H1 (cell line): ENCODE results near the gene PIGX. TPM values are rescaled to one million over a fixed set of nuclear protein-coding genes. Genes with fewer than 3 reads are reported as not detected.

ENCODE experiments used
- CTCF ChIA-PET: fragments of 300-600 bp; sonication (Branson Sonifier 250); formaldehyde crosslinking; loops from one replicate; lab custom pipeline; 2021; ENCODE audit not compliant: partially characterized antibody; lab: Charles Lee
- POLR2A ChIA-PET: fragments of 300-600 bp; sonication (Branson Sonifier 250); formaldehyde crosslinking; loops from one replicate; lab custom pipeline; 2021; ENCODE audit warnings: inconsistent platforms; ENCODE audit not compliant: partially characterized antibody; lab: Charles Lee
- DNase-seq, 2 experiments: peaks; one replicate each; pipeline versions ENCODE4 v3.0.0 to v3.0.0-alpha.2; 2010 to 2022; ENCODE audit warnings: low spot score in 2 of 2, low read depth in 1 of 2, mixed read lengths in 1 of 2
- FAIRE-seq: peaks from 2 replicates; lab custom pipeline; 2011; peaks lifted over from hg19 to GRCh38; lab: Jason Lieb, UNC
- H2AFZ ChIP-seq: 2 replicates; pipeline ENCODE4 v1.8.1; 2012; ENCODE audit warnings: low read length, inconsistent platforms
- H2AK5ac ChIP-seq: 2 replicates; pipeline ENCODE4 v1.6.1; 2013; ENCODE audit warnings: low read depth, low read length
- H2BK120ac ChIP-seq: replicated peaks from 2 replicates; pipeline ENCODE3; 2013; ENCODE audit warnings: low read depth, low read length, inconsistent platforms
- H2BK12ac ChIP-seq: 2 replicates; pipeline ENCODE4 v1.6.1; 2013; ENCODE audit warnings: low read depth, low read length
- H2BK15ac ChIP-seq: 2 replicates; pipeline ENCODE4 v1.6.1; 2013; ENCODE audit warnings: low read length
- H2BK20ac ChIP-seq: 2 replicates; pipeline ENCODE4 v1.6.1; 2013; ENCODE audit warnings: low read length
- H2BK5ac ChIP-seq: 2 replicates; pipeline ENCODE4 v1.6.1; 2013; ENCODE audit warnings: low read depth, low read length
- H3K14ac ChIP-seq: 2 replicates; pipeline ENCODE4 v1.6.1; 2013; ENCODE audit warnings: inconsistent platforms; ENCODE audit not compliant: insufficient read length
- H3K18ac ChIP-seq: 2 replicates; pipeline ENCODE4 v1.6.1; 2013; ENCODE audit warnings: low read length; ENCODE audit errors: extremely low read depth
- H3K23ac ChIP-seq: 2 replicates; pipeline ENCODE4 v1.6.1; 2013; ENCODE audit warnings: inconsistent platforms; ENCODE audit not compliant: insufficient read length
- H3K23me2 ChIP-seq: 2 replicates; pipeline ENCODE4 v1.6.1; 2013; ENCODE audit warnings: low read depth, low read length
- H3K27ac ChIP-seq: 2 replicates; pipeline ENCODE4 v1.6.1; 2011; ENCODE audit warnings: low read depth, low read length, inconsistent platforms
- H3K27me3 ChIP-seq, 4 experiments: replicated peaks in 1 of 4; 1 replicate in 1 of 4; 2 replicates in 3 of 4; pipeline versions ENCODE4 v1.6.1 to v1.8.1; 2011 to 2013; ENCODE audit warnings: low read length in 3 of 4, mild to moderate bottlenecking in 3 of 4, inconsistent platforms in 2 of 4, mixed read lengths in 2 of 4, moderate library complexity in 1 of 4; ENCODE audit not compliant: control insufficient read depth in 3 of 4, insufficient read depth in 3 of 4; ENCODE audit errors: extremely low read depth in 1 of 4
- H3K36me3 ChIP-seq, 4 experiments: 2 replicates each; pipeline versions ENCODE4 v1.6.1 to v1.8.1; 2011 to 2013; ENCODE audit warnings: mild to moderate bottlenecking in 4 of 4, low read length in 3 of 4, moderate library complexity in 2 of 4, control low read depth in 1 of 4, inconsistent platforms in 1 of 4; ENCODE audit not compliant: insufficient read depth in 4 of 4, control insufficient read depth in 2 of 4
- H3K4ac ChIP-seq: replicated peaks from 2 replicates; pipeline ENCODE3; 2013; ENCODE audit warnings: low read length, low read depth, mixed read lengths, inconsistent platforms; ENCODE audit not compliant: insufficient read length
- H3K4me1 ChIP-seq, 4 experiments: replicated peaks in 1 of 4; 1 replicate in 1 of 4; 2 replicates in 3 of 4; pipeline versions ENCODE4 v1.6.1 to v1.8.1; 2011 to 2013; ENCODE audit warnings: low read length in 3 of 4, inconsistent platforms in 2 of 4, mixed read lengths in 1 of 4; ENCODE audit not compliant: insufficient read depth in 4 of 4, control insufficient read depth in 3 of 4
- H3K4me2 ChIP-seq, 2 experiments: 2 replicates each; pipeline versions ENCODE4 v1.6.1 to v1.8.1; 2011 to 2013; ENCODE audit warnings: low read depth in 2 of 2, low read length in 2 of 2, control low read depth in 1 of 2, inconsistent platforms in 1 of 2, mild to moderate bottlenecking in 1 of 2; ENCODE audit not compliant: insufficient read depth in 1 of 2
- H3K4me3 ChIP-seq, 4 experiments: fragments of 200-600, 300-600 bp in 1 of 4; sonication (generic), shearing (Covaris generic), sonication (Bioruptor Twin) in 1 of 4; 2 replicates each; pipeline versions ENCODE4 v1.5.1 to v1.8.1; 2011 to 2016; ENCODE audit warnings: low read length in 4 of 4, low read depth in 3 of 4, control low read depth in 2 of 4, inconsistent platforms in 2 of 4, mild to moderate bottlenecking in 2 of 4, mixed read lengths in 1 of 4, moderate library complexity in 1 of 4; ENCODE audit not compliant: insufficient read depth in 2 of 4; ENCODE audit errors: extremely low read depth in 1 of 4
- H3K56ac ChIP-seq: replicated peaks from 2 replicates; pipeline ENCODE3; 2013; ENCODE audit warnings: low read depth, mild to moderate bottlenecking, mixed read lengths, low read length, inconsistent platforms; ENCODE audit not compliant: insufficient read length
- H3K79me1 ChIP-seq: 2 replicates; pipeline ENCODE4 v1.6.1; 2013; ENCODE audit warnings: low read depth, low read length, control low read depth
- H3K79me2 ChIP-seq, 2 experiments: 2 replicates each; pipeline versions ENCODE4 v1.6.1 to v1.8.1; 2012 to 2013; ENCODE audit warnings: low read length in 2 of 2, mild to moderate bottlenecking in 2 of 2, inconsistent platforms in 1 of 2; ENCODE audit not compliant: insufficient read depth in 2 of 2, control insufficient read depth in 1 of 2
- H3K9ac ChIP-seq, 4 experiments: replicated peaks in 1 of 4; 1 replicate in 1 of 4; 2 replicates in 3 of 4; pipeline versions ENCODE4 v1.6.1 to v1.8.1; 2011 to 2013; ENCODE audit warnings: low read depth in 3 of 4, low read length in 3 of 4, control low read depth in 2 of 4, mild to moderate bottlenecking in 2 of 4, moderate library complexity in 2 of 4, inconsistent platforms in 1 of 4; ENCODE audit errors: extremely low read depth in 1 of 4
- H3K9me3 ChIP-seq, 2 experiments: 2 replicates each; pipeline versions ENCODE4 v1.6.1 to v1.8.1; 2012 to 2013; ENCODE audit warnings: mild to moderate bottlenecking in 2 of 2, moderate library complexity in 2 of 2, control low read depth in 1 of 2, inconsistent platforms in 1 of 2, low read depth in 1 of 2, low read length in 1 of 2, mixed read lengths in 1 of 2; ENCODE audit not compliant: insufficient read depth in 2 of 2
- H4K20me1 ChIP-seq, 2 experiments: replicated peaks in 1 of 2; 2 replicates each; pipeline versions ENCODE3 to v1.8.1; 2011 to 2013; ENCODE audit warnings: inconsistent platforms in 2 of 2, low read length in 2 of 2, mild to moderate bottlenecking in 1 of 2; ENCODE audit not compliant: insufficient read depth in 2 of 2, control insufficient read depth in 1 of 2
- H4K5ac ChIP-seq: 2 replicates; pipeline ENCODE4 v1.6.1; 2013; ENCODE audit warnings: low read length, low read depth, mixed read lengths, inconsistent platforms; ENCODE audit not compliant: insufficient read length
- H4K8ac ChIP-seq: 2 replicates; pipeline ENCODE4 v1.8.0; 2013; ENCODE audit warnings: mild to moderate bottlenecking, moderate library complexity, low read length, inconsistent platforms; ENCODE audit not compliant: insufficient read depth; ENCODE audit errors: extremely low read depth
- H4K91ac ChIP-seq: replicated peaks from 2 replicates; pipeline ENCODE3; 2013; ENCODE audit warnings: low read length, mixed read lengths, inconsistent platforms; ENCODE audit not compliant: insufficient read length
- BACH1 ChIP-seq: IDR thresholded peaks from 2 replicates; pipeline ENCODE4 v1.6.1; 2012; ENCODE audit warnings: low read length, improper control_type of control experiment
- BCL11A ChIP-seq, 2 experiments: IDR thresholded peaks; one replicate each; pipeline ENCODE4 v1.6.1; 2011; ENCODE audit warnings: low read depth in 2 of 2, low read length in 2 of 2, mild to moderate bottlenecking in 2 of 2
- MAFK ChIP-seq: IDR thresholded peaks from 2 replicates; pipeline ENCODE4 v1.6.1; 2012; ENCODE audit warnings: low read depth, mild to moderate bottlenecking, improper control_type of control experiment, low read length
- POLR2AphosphoS5 ChIP-seq: IDR thresholded peaks from 2 replicates; pipeline ENCODE4 v1.6.1; 2011; ENCODE audit warnings: low read depth, low read length
- WGBS, 2 experiments: shearing (Covaris generic) in 1 of 2; methylation state at CpG; one replicate each; pipeline versions ENCODE4 v1.1.6 to v1.1.7; 2013 to 2015; ENCODE audit warnings: low lambda C conversion rate in 2 of 2, mixed read lengths in 2 of 2, inconsistent platforms in 1 of 2, low coverage in 1 of 2, missing lambda C conversion rate in 1 of 2; ENCODE audit not compliant: insufficient replicate concordance in 2 of 2, insufficient coverage in 1 of 2, insufficient read length in 1 of 2; ENCODE audit errors: extremely low coverage in 1 of 2, missing lambda C conversion rate in 1 of 2; 5-methylcytosine and 5-hydroxymethylcytosine counted together
- polyA plus RNA-seq, 7 experiments: library from polyadenylated mRNA; depleted of rRNA in 3 of 7; stranded (reverse) in 5 of 7; unstranded in 2 of 7; fragments of >200 nt in 5 of 7; fragments of 200-250 nt in 2 of 7; gene quantifications; 1 replicate in 5 of 7; 2 replicates in 1 of 7; 4 replicates in 1 of 7; pipeline versions ENCODE4 v1.2.1 to v1.2.3, GENCODE V29; 2011 to 2013; ENCODE audit warnings: missing spikeins in 2 of 7, mixed read lengths in 2 of 7
- total RNA-seq: library from RNA; stranded (reverse); fragmentation: NEBNext Ultra II Directional; extraction: Animal tissue kit (Norgen Biotek cat#: 25700); gene quantifications from 2 replicates; pipeline ENCODE4 v1.2.1, GENCODE V29; 2021

Gene PIGX
- total and polyA plus RNA-seq, 2 of the 8 experiments (the other 6 are each of a cell fraction or from before 2014, with no cell fraction given), result 7.0 to 14.9 TPM

DNA sequence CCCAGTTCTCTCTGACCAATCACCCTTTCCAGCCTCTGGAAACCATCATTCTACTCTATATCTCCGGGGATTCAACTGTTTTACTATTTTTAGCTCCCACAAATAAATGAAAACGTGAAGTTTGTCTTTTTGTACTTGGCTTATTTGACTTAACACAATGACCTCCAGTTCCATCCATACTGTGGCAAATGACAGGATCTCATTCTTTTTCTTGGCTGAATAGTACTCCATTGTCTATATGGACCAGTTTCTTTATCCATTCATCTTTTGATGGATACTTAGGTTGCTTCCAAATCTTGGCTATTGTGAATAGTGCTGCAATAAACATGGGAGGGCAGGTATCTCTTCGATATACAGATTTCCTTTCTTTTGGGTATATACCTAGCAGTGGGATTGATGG is 38.5 kb upstream of the PIGX start:
- Histone ChIP-seq H3K14ac (no peak overlapping the region), H4K20me1 (no peaks in the 10 kb centered on the region), H2BK20ac (no peak overlapping the region), H2AK5ac (no peak overlapping the region), H3K79me2 (no peaks in the 10 kb centered on the region), H2BK15ac (no peak overlapping the region), H3K18ac (no peak overlapping the region), H3K23ac (no peak overlapping the region), H3K4me1 (no peaks in the 10 kb centered on the region), H4K8ac (no peak overlapping the region), H3K79me1 (no peaks in the 10 kb centered on the region), H3K27me3 (no peaks in the 10 kb centered on the region), H3K9ac (no peak overlapping the region), H2AFZ (no peak overlapping the region), H3K36me3 (no peaks in the 10 kb centered on the region), H4K91ac (no peak overlapping the region), H2BK120ac (no peak overlapping the region), H3K27ac (no peak overlapping the region), H3K4me2 (no peak overlapping the region), H2BK12ac (no peak overlapping the region), H2BK5ac (no peak overlapping the region), H3K9me3 (no peaks in the 10 kb centered on the region; a peak in 1 of 4 replicates), H3K4me3 (no peak overlapping the region), H3K56ac (no peak overlapping the region), H3K23me2 (no peaks in the 10 kb centered on the region), H4K5ac (no peak overlapping the region), H3K4ac (no peak overlapping the region)
- 98% methylated on average over 3 of the region's 3 CpGs; no CpG with 5 or more reads in 1 of the 2 experiments for WGBS, 2 experiments
- DNase-seq (no peak), FAIRE-seq (no peak)
- ChIA-PET POLR2A (no interaction called here), CTCF (interaction anchor here (1.0 to 1.5 kb wide), 3 partner anchors 11 to 64 kb away, joined by 3 to 5 read pairs (median 3); no protein-coding TSS in a partner anchor)
- TF ChIP-seq BACH1 (no peak), POLR2AphosphoS5 (no peak), BCL11A (IDR thresholded peaks at IDR 0.05; ENCODE audit: low read depth in 2 of 2, low read length in 2 of 2) (no peak), MAFK (no peak)
